SKM-1 (cell line): ENCODE results near the gene TMEM43.

Experiments
- DNase-seq: peaks from one replicate; lab custom pipeline; 2025; ENCODE audit not compliant: unreplicated experiment; lab: John Stamatoyannopoulos, UW

The TMEM43 gene

GRCh38 chr3:14175383-14176037 is 50.7 kb downstream of the TMEM43 start:
- peak; percentile 14 for DNase-seq

GRCh38 chr3:14177580-14178246 is 52.9 kb downstream of the TMEM43 start:
- DNase-seq, result no peak

GRCh38 chr3:14178247-14179113 is 53.6 kb downstream of the TMEM43 start, which contains the start of the genes LSM3 and XPC:
Gene LSM3, plus strand, starts transcription at chr3:14178817. Its CDS starts 44 bp downstream, at chr3:14178861.
Gene XPC, minus strand, starts transcription at chr3:14178601. Its CDS starts 33 bp downstream, at chr3:14178568.
- DNase-seq, result peak; percentile 98

GRCh38 chr3:14179114-14179465 is 54.2 kb downstream of the TMEM43 start:
- no peak for DNase-seq

DNA sequence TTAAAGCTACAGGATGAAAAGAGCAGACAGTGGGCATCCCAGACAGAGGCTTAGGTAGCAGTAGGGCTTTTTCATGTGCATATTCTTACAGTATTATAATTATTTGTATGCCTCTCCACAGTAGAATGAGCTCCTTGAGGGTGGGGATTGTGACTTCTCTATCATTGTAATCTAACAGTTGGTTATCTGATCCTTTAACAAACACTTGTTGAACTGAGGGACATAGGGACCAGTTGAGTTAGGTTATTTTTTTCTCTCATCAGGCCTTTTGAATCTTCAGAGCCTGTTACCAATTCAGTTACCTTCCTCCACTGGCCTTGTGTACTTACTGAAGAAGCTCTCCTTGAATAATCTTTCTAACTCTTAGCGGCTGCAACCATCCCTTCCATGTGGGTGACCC is 54.9 kb downstream of the TMEM43 start:
- no peak for DNase-seq

DNA sequence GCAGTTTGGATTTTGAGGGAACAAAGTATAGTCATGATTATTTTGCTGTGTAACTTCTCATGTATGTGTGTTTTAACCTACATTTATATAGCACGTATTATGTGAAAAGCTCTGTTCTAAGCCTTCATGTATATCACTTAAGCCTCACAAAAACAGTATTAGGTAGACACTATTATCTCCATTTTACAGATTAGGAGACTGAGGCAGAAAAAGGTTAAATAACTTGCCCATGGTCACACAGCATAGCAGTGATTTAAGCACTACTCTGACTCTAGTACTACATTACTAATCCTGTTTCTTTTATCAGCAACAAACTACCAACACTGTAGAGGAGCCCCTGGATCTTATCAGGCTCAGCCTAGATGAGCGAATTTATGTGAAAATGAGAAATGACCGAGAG is 56.4 kb downstream of the TMEM43 start:
- no peak for DNase-seq

DNA sequence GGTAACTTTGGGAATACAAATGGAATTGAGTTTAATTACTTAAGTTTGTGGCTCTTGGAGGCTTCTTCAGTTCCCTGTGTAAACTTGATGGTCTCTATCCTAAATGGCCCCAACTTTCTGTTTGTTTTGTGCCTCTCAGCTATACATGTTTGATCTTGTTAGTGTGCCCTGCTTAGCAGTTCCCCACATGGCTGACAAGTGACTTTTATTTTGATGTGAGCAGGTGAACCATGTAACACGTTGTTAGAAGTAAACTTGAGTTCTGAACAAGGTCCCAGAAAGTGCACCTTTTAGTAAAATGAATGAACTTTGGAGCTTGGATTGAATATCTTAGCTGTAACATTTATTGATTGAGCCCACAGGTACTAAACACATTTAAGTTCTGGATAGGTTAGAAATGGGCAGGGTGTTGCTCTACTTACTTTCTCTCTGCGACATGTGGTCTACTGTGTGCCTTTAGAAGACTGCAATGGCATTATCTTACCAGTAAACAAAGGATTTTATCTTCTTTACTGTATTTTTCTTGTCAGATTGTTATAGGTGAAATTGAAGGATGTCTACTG is 58.2 kb downstream of the TMEM43 start:
- DNase-seq, result no peak

DNA sequence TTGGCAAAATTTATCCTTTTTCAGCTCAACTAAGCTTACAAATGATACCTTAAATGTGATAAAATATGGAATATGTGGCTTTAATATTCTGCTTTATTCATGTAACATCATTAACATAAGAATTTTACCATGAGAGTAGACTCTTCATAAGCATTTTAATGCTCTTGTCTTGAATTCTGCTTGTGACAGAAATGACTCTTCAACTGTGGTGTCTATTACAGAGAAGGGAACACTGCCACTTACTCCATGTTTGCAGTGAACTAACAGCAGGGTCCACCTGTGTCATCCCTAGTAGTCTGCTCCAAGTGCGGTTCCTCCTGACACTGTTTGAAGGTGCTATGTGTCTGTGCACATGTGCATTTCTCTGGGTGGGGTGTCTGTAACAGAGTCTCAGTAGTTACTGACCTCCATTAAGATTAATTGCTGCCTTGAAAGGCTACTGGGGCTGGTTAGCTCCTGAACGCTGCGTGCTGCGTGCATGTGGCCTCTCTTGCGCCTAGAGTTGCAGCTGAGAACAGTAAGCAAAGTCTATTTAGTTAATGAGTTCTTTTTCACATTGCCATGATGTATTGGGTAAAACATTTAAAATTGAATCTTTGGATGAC is 62.1 kb downstream of the TMEM43 start:
- no peak for DNase-seq

GRCh38 chr3:14188041-14188754 is 63.3 kb downstream of the TMEM43 start:
- no peak for DNase-seq
